RWPE2 (cell line): ENCODE measurements around the gene TNFRSF13B.
"Not testable (repeated sequence)": the region's sequence is repeated elsewhere in the genome, so short reads cannot be mapped to it uniquely, and the experiment has no call there.

Experiments used
- ATAC-seq: fragments of 200-7000 bp; cut with Tn5 transposase; 3 replicates; pipeline ENCODE4 v1.9.1; 2021; ENCODE audit warnings: low read depth
- DNase-seq: peaks from one replicate; pipeline ENCODE4 v3.0.0-alpha.2; 2020; ENCODE audit warnings: low spot score
- H3K27ac ChIP-seq: fragments of 450-650 bp; 2 replicates; pipeline ENCODE4 v1.5.1; 2017; ENCODE audit warnings: mild to moderate bottlenecking; ENCODE audit not compliant: poor library complexity, severe bottlenecking
- H3K27me3 ChIP-seq: fragments of 250-450 bp; sonication (Bioruptor Pico); 2 replicates; pipeline ENCODE4 v1.5.1; 2021; ENCODE audit warnings: mild to moderate bottlenecking, moderate library complexity; ENCODE audit not compliant: insufficient read depth, poor library complexity, severe bottlenecking
- H3K36me3 ChIP-seq: fragments of 250-450 bp; sonication (Bioruptor Pico); 2 replicates; pipeline ENCODE4 v1.5.1; 2020; ENCODE audit warnings: low read depth, mild to moderate bottlenecking, moderate library complexity
- H3K4me1 ChIP-seq: fragments of 250-450 bp; sonication (Bioruptor Pico); 2 replicates; pipeline ENCODE4 v1.5.1; 2021; ENCODE audit warnings: mild to moderate bottlenecking, moderate library complexity; ENCODE audit not compliant: insufficient read depth, poor library complexity, severe bottlenecking
- H3K4me3 ChIP-seq: fragments of 250-450 bp; sonication (Bioruptor Pico); 2 replicates; pipeline ENCODE4 v1.5.1; 2021; ENCODE audit warnings: mild to moderate bottlenecking, moderate library complexity; ENCODE audit not compliant: severe bottlenecking
- H3K9me3 ChIP-seq: fragments of 250-450 bp; sonication (Bioruptor Pico); 2 replicates; pipeline ENCODE4 v1.5.1; 2021; ENCODE audit warnings: mild to moderate bottlenecking, moderate library complexity; ENCODE audit not compliant: severe bottlenecking
- CTCF ChIP-seq: fragments of 450-650 bp; IDR thresholded peaks from one replicate; pipeline ENCODE4 v1.5.1; 2017; ENCODE audit warnings: mild to moderate bottlenecking, moderate library complexity; ENCODE audit not compliant: poor library complexity, severe bottlenecking

TNFRSF13B gene

DNA sequence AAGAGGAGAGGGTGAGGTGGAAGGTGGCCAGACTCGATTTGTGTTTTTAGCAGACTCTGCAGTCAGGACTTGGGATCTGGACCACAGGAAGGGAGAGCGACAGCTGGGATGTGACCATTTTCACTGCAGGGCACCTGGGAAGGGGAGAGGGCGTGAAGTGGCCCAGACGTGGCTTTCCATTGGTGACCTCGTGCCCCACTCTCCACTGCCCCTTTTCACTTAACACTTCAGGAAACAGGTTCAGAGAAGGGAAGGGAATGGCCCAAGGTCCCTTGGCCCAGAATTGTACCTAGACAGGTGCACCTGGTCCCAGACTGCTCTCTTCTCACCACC, 47.5 kb upstream of the TNFRSF13B start:
- H3K9me3 ChIP-seq: no peaks in the 10 kb centered on the region
- H3K4me1 ChIP-seq: peaks cover 50% of the 10 kb centered on the region
- H3K27ac ChIP-seq: peak overlapping the region; percentile 94
- no peak for DNase-seq
- ATAC-seq: no peak
- H3K27me3 ChIP-seq: no peaks in the 10 kb centered on the region
- no peak overlapping the region for H3K4me3 ChIP-seq
- no peaks in the 10 kb centered on the region for H3K36me3 ChIP-seq
- TF ChIP-seq CTCF: no peak

DNA sequence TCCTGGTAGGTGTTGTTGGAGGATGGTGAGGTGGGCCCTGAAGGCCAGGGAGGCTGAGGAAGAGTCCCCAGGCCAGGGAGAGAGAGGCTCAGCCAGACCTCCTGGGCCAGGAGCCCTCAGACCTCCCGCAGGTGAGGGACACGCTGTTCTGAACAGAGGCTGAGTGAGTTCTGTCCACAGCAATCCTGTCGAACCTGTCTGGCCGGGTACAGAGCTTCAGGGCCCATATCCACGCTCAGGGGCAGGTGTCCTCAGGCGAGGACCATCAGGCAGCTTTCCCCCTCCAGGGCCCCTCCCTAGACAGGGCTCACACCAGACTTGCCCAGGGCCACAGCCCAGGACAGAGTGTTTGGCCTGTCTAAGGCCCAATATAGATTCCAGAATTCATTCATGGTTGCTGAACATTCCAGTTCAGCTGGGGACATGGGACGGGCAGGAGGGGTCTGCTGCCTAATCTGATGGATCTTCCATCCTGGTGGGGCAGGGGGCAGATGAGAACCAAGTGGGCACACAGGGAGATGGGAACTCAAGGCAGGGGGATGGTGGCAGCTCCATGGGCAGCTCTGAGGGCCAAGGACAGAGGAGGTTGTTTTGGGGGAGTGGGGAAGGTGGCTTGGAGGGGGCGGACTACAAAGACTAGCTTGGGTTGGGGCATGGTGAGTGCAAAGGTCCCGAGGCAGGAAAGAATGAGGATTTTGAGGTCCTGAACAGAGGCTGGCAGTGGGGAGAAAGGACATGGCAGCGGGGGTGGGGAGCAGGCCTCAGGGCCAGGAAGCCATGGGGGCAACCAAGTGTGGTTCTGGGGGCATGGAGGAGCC, 46.9 kb upstream of the TNFRSF13B start:
- Histone ChIP-seq H3K4me1 (peaks cover 55% of the 10 kb centered on the region), H3K4me3 (no peak overlapping the region), H3K9me3 (no peaks in the 10 kb centered on the region), H3K36me3 (no peaks in the 10 kb centered on the region), H3K27ac (peak overlapping the region; percentile 94), H3K27me3 (no peaks in the 10 kb centered on the region)
- ATAC-seq (peak; percentile 14; the same call in 2 of the 3 replicates), DNase-seq (peak; percentile 55)
- no peak for TF ChIP-seq CTCF

- Histone ChIP-seq H3K4me1 (peaks cover 55% of the 10 kb centered on the region), H3K4me3 (no peak overlapping the region)
- ATAC-seq: no peak
These were observed 46.1 kb upstream of the TNFRSF13B start for GRCh38 chr17:17018021-17018441.

DNA sequence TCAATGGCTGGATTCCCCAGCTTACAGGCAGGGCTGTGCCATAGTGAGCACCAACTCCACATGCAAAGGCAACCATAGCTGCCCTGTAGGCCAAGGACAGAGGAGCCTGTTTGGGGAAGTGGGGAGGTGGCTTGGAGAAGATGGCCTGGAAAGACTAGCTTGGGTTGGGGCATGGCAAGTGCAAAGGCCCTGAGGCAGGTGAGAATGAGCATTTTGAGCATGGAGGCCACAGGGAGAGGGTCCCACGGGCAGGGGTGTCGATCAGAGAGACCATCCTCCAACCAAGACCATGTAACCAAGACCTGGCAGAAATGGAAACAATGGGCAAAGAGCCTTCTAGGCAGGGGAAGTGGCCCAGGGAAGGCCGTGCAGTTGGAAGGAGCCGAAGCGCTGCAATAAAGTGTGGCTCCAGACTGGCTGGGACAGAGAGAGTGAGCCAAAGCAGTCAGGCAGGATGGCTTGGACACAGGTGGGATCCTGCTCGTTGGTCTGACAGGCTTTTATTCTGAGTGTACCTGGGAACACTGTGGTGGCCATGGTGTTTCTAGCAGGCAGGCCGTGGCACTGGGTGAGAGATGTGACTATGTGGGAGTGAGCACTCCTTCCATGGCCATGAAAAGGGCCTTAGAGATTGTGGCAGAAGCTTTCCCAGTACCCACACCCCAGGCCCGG, 45.6 kb upstream of the TNFRSF13B start:
- Histone ChIP-seq H3K4me1 (peaks cover 55% of the 10 kb centered on the region), H3K4me3 (no peak overlapping the region), H3K27ac (peak overlapping the region; percentile 94), H3K36me3 (no peaks in the 10 kb centered on the region), H3K9me3 (no peaks in the 10 kb centered on the region), H3K27me3 (no peaks in the 10 kb centered on the region)
- TF ChIP-seq CTCF: no peak
- DNase-seq: peak; percentile 35
- ATAC-seq: no peak

More at GRCh38 chr17:17018021-17018441, 46.1 kb upstream of the TNFRSF13B start:
- no peak for TF ChIP-seq CTCF
- Histone ChIP-seq H3K27me3 (no peaks in the 10 kb centered on the region), H3K9me3 (no peaks in the 10 kb centered on the region), H3K27ac (peak overlapping the region; percentile 94), H3K36me3 (no peaks in the 10 kb centered on the region)
- DNase-seq: peak; percentile 38

- H3K36me3 ChIP-seq, H3K9me3 ChIP-seq, H3K27me3 ChIP-seq, ATAC-seq, H3K4me3 ChIP-seq: not testable (repeated sequence)
- peak; percentile 7 for DNase-seq
- Histone ChIP-seq H3K27ac (peak overlapping the region; percentile 94), H3K4me1 (peaks cover 55% of the 10 kb centered on the region)
These were observed 44.6 kb upstream of the TNFRSF13B start for GRCh38 chr17:17016199-17017197.
